ENCODE data around the gene GABPA.
A peak's percentile ranks its signal among the peaks of the same experiment; 100 is the strongest.
"Not testable (repeated sequence)": the region's sequence is repeated elsewhere in the genome, so short reads cannot be mapped to it uniquely, and the experiment has no call there.

The GABPA gene

GRCh38 chr21:25734904-25735645, at the start of gene GABPA, which contains the start of gene ATP5PF:
Gene GABPA, plus strand, starts transcription at chr21:25734972. Its CDS starts 6,627 bp downstream, at chr21:25741599.
Gene ATP5PF, minus strand, starts transcription at chr21:25734904. Its CDS starts 5,110 bp downstream, at chr21:25729794.
- peak; percentile 97 for DNase-seq (ENCODE audit: low spot score)
- peak; percentile 89 for FAIRE-seq

GRCh38 chr21:25687787-25688186, 47.0 kb upstream of the GABPA start:
- DNase-seq (ENCODE audit: low spot score) (no peak), FAIRE-seq (no peak)

DNA sequence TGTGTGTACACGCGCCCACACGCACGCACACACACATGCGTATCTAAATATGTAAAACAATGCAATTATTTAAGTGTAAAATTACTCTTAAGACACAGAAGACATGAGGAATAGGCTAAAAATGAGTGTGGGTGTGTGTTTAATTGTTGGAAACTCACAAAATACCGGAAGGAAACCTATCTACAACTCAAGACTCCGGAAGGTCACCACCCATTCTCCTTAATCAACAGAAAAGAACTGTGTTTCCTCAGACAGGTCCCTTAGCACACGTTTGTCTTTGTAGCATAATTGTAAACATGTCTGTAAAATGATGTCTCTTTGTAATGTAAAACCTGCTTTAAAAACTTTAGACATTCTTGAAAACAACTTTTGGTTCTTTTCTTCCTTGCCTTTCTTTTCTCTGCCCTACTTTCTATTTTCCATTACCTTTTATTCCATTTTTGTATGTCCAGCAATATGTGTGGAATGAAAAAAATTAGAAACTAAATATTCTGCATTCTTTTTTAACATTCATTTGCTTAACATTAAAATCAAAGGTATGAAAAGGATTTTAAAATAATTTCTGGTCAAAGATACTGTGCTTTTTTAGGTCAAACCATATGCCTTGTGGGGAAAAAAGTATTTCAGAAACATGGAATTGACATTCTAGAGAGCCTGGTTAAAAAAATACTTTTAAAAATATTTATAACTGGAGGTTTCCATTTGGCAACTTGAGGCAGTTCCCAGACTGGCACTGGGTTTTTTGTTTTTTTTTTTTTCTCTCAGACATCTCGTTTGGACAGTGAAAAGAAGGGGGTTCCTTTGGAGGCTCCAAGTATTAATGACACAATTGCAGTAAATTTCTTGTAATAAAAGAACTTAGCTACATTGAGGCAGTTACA, 46.3 kb upstream of the GABPA start:
- FAIRE-seq (no peak), DNase-seq (ENCODE audit: low spot score) (no peak)

GRCh38 chr21:25689226-25689625, 45.5 kb upstream of the GABPA start:
- DNase-seq (ENCODE audit: low spot score) (no peak), FAIRE-seq (no peak)

DNA sequence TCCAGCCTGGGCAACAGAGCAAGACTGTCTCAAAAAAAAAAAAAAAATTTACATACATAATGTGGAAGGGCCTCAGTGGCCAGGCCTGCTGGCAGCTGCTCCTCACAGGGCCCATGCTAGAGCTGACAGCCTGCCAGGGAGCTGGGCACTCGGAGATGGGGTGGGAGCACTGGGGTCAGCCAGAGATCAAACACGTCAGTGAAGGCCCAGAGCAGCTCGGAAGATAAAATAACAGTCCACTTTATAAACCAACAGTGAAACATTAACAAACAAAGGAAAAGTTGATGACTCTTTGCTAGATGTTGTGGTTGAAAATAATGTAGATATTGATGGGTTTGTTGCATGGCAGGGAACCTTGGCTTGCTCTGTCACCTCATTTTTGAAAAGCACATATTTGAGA, 42.8 kb upstream of the GABPA start:
- DNase-seq (ENCODE audit: low spot score) (peak; percentile 54), FAIRE-seq (peak; percentile 91)

- not testable (repeated sequence) for FAIRE-seq; DNase-seq (ENCODE audit: low spot score)
Measured at GRCh38 chr21:25695461-25695860, 39.3 kb upstream of the GABPA start.

- no peak for DNase-seq (ENCODE audit: low spot score)
- no peak for FAIRE-seq
Measured at GRCh38 chr21:25700741-25701140, 34.0 kb upstream of the GABPA start.

GRCh38 chr21:25701529-25701928, 33.2 kb upstream of the GABPA start:
- DNase-seq (ENCODE audit: low spot score) (no peak), FAIRE-seq (no peak)

DNA sequence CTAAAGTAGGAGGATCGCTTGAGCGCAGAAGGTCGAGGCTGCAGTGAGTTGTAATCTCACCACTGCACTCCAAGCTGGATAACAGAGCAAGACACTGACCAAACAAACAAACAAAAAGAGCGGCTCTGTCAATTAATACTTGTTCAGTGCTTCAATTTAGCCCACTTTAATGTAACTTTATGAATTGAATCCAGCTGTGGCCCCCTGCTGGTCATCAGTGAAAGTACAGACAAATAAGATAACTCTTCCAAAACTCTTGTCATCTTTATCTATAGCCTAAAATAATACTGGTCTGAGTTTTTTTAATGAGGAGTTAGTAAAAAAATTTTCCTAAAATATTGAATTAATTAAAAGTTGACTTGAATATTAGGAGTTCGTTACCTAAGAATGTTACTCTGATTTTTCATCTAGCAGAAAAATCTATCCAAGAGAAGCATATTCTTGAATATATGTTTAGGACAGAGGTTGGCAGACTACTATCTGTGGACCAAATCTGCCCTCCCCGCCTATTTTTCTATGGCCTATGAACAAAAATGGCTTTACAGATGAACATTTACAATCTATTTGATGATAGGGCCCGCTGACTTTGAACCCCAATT, 26.2 kb upstream of the GABPA start:
- DNase-seq (ENCODE audit: low spot score) (peak; percentile 35), FAIRE-seq (peak; percentile 81)

- no peak for DNase-seq (ENCODE audit: low spot score)
Measured at GRCh38 chr21:25709684-25710265, 25.0 kb upstream of the GABPA start.

GRCh38 chr21:25710550-25710949, 24.2 kb upstream of the GABPA start:
- no peak for FAIRE-seq

More at GRCh38 chr21:25709684-25710265, 25.0 kb upstream of the GABPA start:
- no peak for FAIRE-seq

DNA sequence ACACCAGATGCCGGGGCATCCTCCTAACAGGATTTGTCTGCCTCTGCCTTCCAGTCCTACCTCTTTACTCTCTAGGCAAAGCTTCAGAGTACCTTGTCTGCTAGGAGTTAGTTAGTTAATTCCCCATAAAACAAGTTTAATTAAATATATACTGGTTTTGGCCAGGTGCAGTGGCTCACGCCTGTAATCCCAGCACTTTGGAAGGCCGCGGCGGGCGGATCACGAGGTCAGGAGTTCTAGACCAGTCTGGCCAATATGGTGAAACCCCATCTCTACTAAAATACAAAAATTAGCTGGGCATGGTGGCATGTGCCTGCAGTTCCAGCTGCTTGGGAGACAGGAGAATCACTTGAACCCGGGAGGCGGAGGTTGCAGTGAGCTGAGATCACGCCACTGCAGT, 20.7 kb upstream of the GABPA start:
- DNase-seq (ENCODE audit: low spot score); FAIRE-seq: not testable (repeated sequence)

More at GRCh38 chr21:25710550-25710949, 24.2 kb upstream of the GABPA start:
- no peak for DNase-seq (ENCODE audit: low spot score)

GRCh38 chr21:25717491-25718147, 17.2 kb upstream of the GABPA start:
- DNase-seq (ENCODE audit: low spot score): no peak
- FAIRE-seq: no peak

- DNase-seq (ENCODE audit: low spot score) (no peak), FAIRE-seq (no peak)
Measured at GRCh38 chr21:25721987-25722386, 12.8 kb upstream of the GABPA start.

- FAIRE-seq: no peak
- DNase-seq (ENCODE audit: low spot score): no peak
Measured at GRCh38 chr21:25722631-25723030, 12.1 kb upstream of the GABPA start.

DNA sequence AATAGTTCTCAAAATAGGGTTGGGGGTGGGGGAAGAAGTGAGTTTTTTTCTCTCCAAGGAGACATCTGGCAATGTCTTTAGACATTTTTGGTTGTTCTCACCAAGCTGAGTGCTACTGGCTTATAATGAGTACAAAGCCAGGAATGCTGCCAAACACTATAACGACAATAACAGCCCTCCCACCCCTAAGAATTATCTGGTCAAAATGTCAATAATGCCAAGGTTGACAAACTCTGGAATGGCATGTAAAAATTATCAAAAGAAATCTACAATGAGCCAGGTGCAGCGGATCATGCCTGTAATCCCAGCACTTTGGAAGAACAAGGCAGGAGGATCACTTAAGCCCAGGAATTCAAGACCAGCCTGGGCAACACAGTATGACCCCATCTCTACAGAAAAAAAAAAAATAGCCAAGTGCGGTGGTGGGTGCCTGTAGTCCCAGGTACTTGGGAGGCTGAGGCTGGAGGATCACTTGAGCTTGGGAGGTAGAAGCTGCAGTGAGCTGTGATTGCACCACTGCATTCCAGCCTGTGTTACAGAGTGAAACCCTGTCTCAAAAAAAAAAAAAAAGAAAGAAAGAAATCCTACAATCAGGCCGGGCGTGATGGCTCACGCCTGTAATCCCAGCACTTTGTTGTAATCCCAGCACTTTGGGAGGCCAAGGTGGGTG, 2.5 kb upstream of the GABPA start:
- DNase-seq (ENCODE audit: low spot score): no peak
- no peak for FAIRE-seq

DNA sequence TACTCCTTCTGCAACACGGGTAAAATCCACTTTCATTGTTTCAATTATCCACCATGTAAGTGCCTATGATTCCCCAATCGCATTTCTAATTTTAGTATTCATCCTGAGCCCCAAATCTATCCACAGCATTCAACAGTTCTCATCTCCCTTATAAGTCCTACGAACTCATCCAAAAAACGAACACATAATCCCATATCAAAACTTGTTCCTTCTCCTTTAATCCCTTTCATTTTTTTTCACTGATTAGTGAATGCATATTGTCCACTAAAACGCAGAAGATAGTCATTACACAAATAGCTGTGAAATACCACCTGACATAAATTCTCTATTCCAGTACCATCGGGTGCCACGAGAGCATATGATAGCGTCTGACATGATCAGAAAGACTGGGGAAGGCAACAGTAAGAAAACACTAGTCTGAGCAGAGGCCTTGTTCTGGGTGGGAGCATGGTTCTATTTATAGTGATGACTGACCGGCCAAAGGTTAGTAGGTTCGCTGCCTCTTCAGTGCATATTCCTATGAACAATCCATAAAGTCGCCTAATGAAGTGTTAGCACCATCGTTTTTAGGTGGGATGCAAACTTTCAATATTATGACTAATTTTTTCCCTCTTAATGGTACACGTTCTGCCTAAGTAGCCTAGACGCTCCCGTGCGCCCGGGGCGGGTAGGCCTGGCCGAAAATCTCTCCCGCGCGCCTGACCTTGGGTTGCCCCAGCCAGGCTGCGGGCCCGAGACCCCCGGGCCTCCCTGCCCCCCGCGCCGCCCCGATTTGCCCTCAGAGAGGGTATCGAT, 716 bp upstream of the GABPA start:
- FAIRE-seq (no peak), DNase-seq (ENCODE audit: low spot score) (peak; percentile 26)

- DNase-seq (ENCODE audit: low spot score) (no peak), FAIRE-seq (no peak)
Measured at GRCh38 chr21:25734654-25734903, 193 bp upstream of the GABPA start.

DNA sequence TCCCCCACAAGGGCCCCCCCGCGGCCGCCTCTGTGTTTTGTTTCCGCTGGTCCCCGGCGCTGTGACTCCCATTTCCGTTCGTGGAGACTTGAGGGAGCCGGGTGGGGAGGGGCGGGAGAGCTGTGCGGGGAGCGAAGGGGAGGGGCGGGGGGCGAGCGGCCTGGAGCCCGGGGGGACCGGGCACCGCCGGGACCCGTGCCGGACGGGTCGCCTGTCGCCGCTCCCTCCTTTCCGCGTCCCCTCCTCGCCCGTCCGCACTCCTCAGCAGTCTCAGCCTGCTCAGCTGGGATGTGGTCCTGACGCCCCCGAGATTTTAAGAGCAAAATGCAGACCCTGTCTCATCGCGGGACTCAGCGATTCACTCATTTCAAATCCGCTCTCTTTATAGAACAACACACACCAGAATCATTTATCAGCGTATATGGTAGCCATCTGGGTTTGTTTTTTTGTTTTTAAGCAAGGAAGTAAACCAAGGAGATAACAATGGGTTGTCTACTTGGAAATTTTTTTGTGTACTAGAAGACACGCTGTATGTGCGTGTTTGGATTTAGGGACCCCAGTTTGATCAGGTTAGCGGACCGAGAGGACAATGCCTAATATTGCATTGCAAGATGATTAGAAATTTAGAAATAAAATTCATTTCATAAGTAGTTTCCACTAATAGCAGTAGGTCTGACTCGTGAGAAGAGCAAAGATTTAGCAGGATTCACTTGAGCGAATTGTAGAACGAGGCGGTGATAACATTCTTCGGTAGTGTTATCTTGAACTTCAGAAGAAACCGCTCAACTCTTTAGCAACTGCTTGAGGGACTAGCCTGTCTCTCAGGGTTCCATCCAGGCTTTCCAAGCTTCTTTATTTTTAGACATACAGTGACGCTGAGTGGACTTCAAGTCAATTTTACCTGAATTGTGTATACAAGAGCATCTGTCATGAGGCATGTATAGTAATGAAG, 1.1 kb downstream of the GABPA start:
- DNase-seq (ENCODE audit: low spot score): peak; percentile 60
- no peak for FAIRE-seq

Measured in RCC 7860 (cell line).